AG04449 (cell line): ENCODE measurements around the gene AMBN.

ENCODE experiments used
- CTCF ChIA-PET: fragments of 350-600 bp; formaldehyde crosslinking; extraction: SDS; loops from one replicate; lab custom pipeline; 2021; ENCODE audit warnings: antibody characterized with exemption; lab: Yijun Ruan, JAX
- POLR2A ChIA-PET: fragments of 400-600, 350-600 bp; formaldehyde crosslinking; extraction: SDS; loops from one replicate; lab custom pipeline; 2020; ENCODE audit warnings: antibody characterized with exemption, inconsistent platforms; lab: Yijun Ruan, JAX
- DNase-seq: peaks from one replicate; pipeline ENCODE4 v3.0.0-alpha.2; 2010; ENCODE audit warnings: low read depth, low spot score
- H3K4me3 ChIP-seq: 2 replicates; pipeline ENCODE4 v1.5.1; 2011; ENCODE audit warnings: low read depth, mild to moderate bottlenecking, control low read depth, low read length
- TF ChIP-seq, protein P1 (sequence below): IDR thresholded peaks from one replicate; pipeline ENCODE4 v1.5.1; 2011; ENCODE audit warnings: mild to moderate bottlenecking, moderate library complexity, low read length, control low read depth, inconsistent platforms; ENCODE audit not compliant: insufficient read depth; ENCODE audit errors: missing control alignments

AMBN gene

DNA sequence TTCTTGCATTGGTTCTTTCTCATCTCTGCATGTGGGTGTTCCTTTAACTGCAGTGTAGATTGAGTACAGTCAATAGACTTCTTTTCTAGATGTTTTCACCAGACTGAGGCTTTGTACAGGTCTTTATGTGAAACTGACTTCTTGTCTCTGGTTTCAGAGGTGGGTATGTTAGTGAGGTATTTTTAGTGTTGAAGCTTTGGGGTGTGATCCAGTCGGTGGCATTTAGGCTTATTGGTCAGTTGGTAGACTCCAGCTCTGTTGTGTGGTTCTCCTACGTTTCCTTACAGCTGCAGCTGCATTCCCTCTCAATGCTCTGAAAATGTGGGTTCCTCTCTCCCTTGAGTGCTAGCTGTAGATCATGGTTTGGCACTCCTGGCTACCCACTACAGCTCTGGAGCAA is 21.3 kb upstream of the AMBN start:
- TF ChIP-seq, protein P1, sequence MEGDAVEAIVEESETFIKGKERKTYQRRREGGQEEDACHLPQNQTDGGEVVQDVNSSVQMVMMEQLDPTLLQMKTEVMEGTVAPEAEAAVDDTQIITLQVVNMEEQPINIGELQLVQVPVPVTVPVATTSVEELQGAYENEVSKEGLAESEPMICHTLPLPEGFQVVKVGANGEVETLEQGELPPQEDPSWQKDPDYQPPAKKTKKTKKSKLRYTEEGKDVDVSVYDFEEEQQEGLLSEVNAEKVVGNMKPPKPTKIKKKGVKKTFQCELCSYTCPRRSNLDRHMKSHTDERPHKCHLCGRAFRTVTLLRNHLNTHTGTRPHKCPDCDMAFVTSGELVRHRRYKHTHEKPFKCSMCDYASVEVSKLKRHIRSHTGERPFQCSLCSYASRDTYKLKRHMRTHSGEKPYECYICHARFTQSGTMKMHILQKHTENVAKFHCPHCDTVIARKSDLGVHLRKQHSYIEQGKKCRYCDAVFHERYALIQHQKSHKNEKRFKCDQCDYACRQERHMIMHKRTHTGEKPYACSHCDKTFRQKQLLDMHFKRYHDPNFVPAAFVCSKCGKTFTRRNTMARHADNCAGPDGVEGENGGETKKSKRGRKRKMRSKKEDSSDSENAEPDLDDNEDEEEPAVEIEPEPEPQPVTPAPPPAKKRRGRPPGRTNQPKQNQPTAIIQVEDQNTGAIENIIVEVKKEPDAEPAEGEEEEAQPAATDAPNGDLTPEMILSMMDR = no peak
- no peak overlapping the region for H3K4me3 ChIP-seq
- ChIA-PET CTCF (no interaction called here), POLR2A (no interaction called here)
- no peak for DNase-seq

DNA sequence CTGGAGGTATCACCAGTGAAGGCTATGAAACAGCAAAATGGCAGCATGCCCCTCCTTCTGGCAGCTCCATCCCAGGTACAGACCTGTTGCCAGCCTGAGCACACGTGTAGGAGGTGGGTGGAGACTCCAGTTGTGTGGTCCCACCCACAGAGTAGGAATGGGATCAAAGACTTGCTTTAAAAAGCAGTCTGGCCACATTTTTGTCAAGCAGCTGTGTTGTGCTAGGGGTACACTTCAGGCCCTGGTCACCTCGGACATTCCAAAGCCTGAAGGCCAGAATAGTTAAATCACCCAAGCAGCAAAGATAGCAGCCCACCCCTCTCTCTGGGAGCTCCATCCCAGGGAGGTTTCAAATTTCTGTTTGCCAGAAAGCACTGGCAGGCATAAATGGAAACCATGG is 20.3 kb upstream of the AMBN start:
- H3K4me3 ChIP-seq = no peak overlapping the region
- DNase-seq = no peak
- POLR2A ChIA-PET = no interaction called here
- TF ChIP-seq, protein P1 = no peak
- CTCF ChIA-PET = interaction anchor here (1.3 kb wide), 1 partner anchor 13 kb away, joined by 6 read pairs; no protein-coding TSS in a partner anchor

DNA sequence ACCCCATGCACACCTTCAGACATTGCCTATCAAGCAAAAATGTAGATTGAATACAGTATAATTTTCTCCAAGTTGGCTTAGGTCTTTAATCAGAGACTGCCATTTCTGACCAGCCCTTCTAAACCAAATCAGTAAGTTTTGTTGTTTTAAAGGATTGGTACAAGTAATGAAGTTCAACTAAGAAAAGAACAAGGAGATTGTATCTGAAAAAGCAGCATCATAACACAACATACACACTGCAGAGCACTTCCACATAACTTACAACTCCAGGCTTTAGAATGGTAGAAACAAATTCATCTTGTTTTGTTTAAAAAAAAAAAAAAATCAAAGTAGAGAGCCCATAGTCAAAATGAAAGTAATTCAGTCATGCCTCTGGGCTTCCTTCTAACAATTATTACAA is 16.1 kb upstream of the AMBN start:
- ChIA-PET CTCF (no interaction called here), POLR2A (no interaction called here)
- TF ChIP-seq, protein P1 = no peak
- DNase-seq = no peak
- H3K4me3 ChIP-seq = no peak overlapping the region

DNA sequence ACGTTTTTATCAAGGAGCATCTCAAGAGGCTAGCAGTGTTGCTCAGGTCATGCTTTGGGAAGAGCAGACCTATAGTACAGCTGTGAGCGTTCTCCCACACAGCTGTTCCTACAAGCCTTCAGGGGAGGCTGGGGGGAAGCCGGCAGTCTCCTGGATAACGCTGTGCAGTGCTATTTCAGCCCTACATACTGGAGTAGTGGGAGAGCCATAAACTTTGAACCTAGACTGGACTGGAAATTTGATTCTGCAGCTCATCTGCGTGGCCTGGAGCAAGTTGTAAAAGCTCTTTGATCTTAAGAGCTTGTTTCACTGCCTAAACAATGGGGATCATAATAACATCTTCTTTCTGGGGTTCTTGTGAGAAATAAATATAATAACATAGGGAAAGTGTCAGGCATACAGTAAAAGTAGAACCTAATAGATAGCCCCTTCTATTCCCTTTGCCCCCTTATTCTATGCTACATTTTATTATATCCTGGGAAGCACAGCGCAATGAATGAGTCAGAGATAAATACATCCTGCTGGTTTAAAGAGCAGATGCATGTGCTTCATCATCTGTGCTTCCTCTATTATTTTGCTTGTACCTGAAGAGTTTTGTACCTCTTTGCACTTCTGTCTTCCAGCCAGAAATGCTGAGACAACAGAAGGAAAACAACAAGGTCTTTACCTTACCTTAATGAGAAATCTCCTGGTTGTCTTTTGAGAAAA is 14.7 kb upstream of the AMBN start:
- DNase-seq = no peak
- ChIA-PET CTCF (no interaction called here), POLR2A (no interaction called here)
- TF ChIP-seq, protein P1 = no peak
- H3K4me3 ChIP-seq = no peak overlapping the region

DNA sequence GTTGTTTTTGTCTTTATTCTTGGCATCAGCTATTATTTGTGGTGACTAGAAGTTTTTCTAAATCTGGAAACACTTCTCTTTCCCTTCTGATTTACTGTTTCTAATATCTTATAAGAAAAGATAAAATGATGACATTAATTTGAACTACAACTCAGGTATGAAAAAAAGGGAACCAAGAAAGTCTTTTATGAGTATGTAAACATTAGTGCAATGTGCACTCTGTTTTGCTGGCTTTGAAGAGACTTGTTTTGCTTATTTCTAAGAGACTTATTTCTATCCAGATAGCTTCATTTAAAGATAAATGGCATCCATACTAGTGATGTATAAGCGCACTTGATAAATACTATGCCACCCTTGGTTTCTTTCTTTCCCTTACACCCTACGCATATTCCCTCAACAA is 10.1 kb upstream of the AMBN start:
- no peak for DNase-seq
- TF ChIP-seq, protein P1 = no peak
- ChIA-PET POLR2A (no interaction called here), CTCF (no interaction called here)
- no peak overlapping the region for H3K4me3 ChIP-seq

DNA sequence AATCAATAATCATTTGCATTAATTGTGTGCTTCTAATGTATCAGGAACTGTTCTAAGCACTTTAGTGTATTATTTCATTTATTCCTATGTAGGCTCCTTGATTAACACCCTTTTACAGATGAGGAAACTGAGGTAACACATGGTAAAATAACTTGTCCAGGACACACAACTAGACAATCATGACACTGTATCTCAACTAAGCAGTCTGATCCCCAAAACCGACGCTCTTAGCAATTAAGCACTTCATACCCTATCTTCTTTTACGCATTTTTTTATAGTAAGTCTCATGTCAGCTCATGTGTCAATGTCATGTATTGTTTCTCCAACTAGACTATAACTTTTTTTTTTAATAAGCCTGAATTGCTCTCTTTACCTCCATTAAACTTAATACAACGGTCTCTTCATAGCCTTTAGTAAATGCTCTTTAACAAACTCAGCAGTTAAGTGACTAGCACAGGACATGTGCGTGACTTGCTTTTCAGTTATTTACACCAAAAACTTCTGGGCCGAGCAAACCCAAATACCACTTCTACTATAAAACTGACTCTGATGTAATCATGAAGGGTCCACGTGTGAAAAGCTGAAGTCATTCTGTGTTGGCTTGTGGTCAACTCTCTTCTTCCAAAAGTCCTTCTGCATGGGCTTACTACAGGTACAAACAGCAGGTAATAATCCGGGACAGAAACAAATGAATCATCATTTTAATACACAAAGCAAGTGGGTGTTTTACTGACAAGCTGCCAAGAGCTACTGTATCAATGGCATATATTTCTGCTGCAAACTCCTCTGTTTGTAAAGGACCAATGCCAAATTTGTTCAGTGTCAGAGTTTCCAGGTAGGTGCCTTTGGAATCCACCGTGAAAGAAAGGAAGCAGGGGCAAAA is 7.9 kb upstream of the AMBN start:
- H3K4me3 ChIP-seq = no peak overlapping the region
- POLR2A ChIA-PET = no interaction called here
- TF ChIP-seq, protein P1 = no peak
- CTCF ChIA-PET = no interaction called here
- DNase-seq = no peak
